Neuron (in vitro differentiated cells): ENCODE results near the gene BSDC1.
A peak's percentile ranks its signal among the peaks of the same experiment; 100 is the strongest.
"Not testable (repeated sequence)": the region's sequence is repeated elsewhere in the genome, so short reads cannot be mapped to it uniquely, and the experiment has no call there.

Experiments
- H2AFZ ChIP-seq: one replicate; pipeline ENCODE4 v1.6.1; 2013; ENCODE audit warnings: low read depth, mild to moderate bottlenecking, inconsistent platforms, low read length, moderate library complexity
- H3K27me3 ChIP-seq: one replicate; pipeline ENCODE4 v1.6.1; 2013; ENCODE audit warnings: low read length; ENCODE audit not compliant: insufficient read depth
- H3K36me3 ChIP-seq: one replicate; pipeline ENCODE4 v1.6.1; 2013; ENCODE audit warnings: low read length; ENCODE audit not compliant: insufficient read depth
- H3K4me1 ChIP-seq: one replicate; pipeline ENCODE4 v1.6.1; 2013; ENCODE audit warnings: low read length; ENCODE audit not compliant: insufficient read depth
- H3K4me3 ChIP-seq: 2 replicates; pipeline ENCODE4 v1.5.1; 2013; ENCODE audit warnings: mild to moderate bottlenecking, low read length, moderate library complexity
- H3K9me3 ChIP-seq: one replicate; pipeline ENCODE4 v1.6.1; 2013; ENCODE audit warnings: low read length

Gene BSDC1

GRCh38 chr1:32361674-32362473 is 32.4 kb downstream of the BSDC1 start:
- H3K27me3 ChIP-seq = no peaks in the 10 kb centered on the region
- no peak overlapping the region for H2AFZ ChIP-seq
- no peak overlapping the region for H3K4me3 ChIP-seq

DNA sequence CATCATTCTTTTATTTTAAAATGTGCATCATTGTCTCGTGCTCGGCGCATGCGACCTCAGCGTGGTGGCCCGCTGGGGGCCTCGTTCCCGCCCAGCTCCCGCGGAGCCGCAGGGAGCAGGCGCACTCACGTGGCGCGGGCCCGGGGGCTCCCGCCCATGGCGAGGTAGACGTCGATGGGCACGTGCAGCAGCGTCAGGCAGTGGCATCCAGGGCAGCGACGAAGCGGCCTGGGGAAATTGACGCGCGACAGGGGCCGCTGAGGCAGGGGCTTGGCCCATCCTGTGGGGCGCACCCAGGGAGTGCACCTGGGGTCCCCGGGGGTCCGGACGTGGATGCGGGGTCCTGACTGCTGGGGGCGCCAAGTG is 33.0 kb downstream of the BSDC1 start:
- Histone ChIP-seq H2AFZ (no peak overlapping the region), H3K4me3 (no peak overlapping the region), H3K9me3 (no peaks in the 10 kb centered on the region), H3K27me3 (no peaks in the 10 kb centered on the region), H3K36me3 (peaks cover 38% of the 10 kb centered on the region), H3K4me1 (no peaks in the 10 kb centered on the region)

More at GRCh38 chr1:32361674-32362473, 32.4 kb downstream of the BSDC1 start:
- H3K9me3 ChIP-seq = no peaks in the 10 kb centered on the region
- no peaks in the 10 kb centered on the region for H3K4me1 ChIP-seq
- peaks cover 44% of the 10 kb centered on the region for H3K36me3 ChIP-seq

GRCh38 chr1:32358435-32358834 is 35.8 kb downstream of the BSDC1 start:
- Histone ChIP-seq H3K36me3 (peaks cover 15% of the 10 kb centered on the region), H3K9me3 (no peaks in the 10 kb centered on the region), H3K27me3 (no peaks in the 10 kb centered on the region), H3K4me3 (no peak overlapping the region), H3K4me1 (peaks cover 6% of the 10 kb centered on the region), H2AFZ (no peak overlapping the region)

- no peak overlapping the region for H3K4me3 ChIP-seq
- H3K9me3 ChIP-seq = no peaks in the 10 kb centered on the region
- peaks cover 14% of the 10 kb centered on the region for H3K4me1 ChIP-seq
- peaks cover 9% of the 10 kb centered on the region for H3K36me3 ChIP-seq
- H3K27me3 ChIP-seq = no peaks in the 10 kb centered on the region
- H2AFZ ChIP-seq = no peak overlapping the region
These were observed 36.6 kb downstream of the BSDC1 start for GRCh38 chr1:32357614-32358013.

DNA sequence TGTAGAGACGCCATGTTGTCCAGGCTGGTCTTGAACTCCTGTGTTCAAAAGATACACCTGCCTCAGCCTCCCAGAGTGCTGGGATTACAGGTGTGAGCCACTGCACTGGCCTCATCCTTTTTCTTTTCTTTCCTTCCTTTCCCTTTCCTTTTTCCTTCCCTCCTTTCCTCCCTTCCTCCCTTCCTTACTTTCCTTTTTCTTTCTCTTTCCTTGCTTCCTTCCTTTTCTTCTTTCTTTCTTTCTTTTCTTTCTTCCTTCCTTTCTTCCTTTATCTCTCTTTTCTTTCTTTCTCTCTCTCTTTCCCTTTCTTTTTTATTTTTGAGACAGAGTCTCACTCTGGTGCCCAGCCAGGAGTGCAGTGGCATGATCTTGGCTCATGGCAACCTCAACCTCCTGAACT is 37.8 kb downstream of the BSDC1 start:
- Histone ChIP-seq H2AFZ (no peak overlapping the region), H3K4me3 (no peak overlapping the region), H3K4me1 (peaks cover 21% of the 10 kb centered on the region), H3K36me3 (peaks cover 8% of the 10 kb centered on the region), H3K27me3 (no peaks in the 10 kb centered on the region), H3K9me3 (no peaks in the 10 kb centered on the region)

DNA sequence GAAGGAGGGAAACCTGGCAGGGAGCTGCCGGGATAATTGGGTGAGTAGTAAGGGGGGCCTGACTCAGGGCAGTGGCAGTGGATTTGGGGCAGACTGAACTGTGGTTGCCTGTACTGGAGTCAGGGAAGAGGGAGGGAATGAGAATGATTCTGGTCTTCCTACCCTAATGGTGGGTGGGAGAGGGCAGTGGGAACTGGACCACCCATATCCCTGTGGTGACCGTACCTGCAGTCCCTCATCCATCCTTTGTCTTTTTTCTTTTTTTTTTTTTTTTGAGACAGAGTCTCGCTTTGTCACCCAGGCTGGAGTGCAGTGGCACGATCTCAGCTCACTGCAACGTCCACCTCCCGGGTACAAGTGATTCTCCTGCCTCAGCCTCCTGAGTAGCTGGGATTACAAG is 38.5 kb downstream of the BSDC1 start:
- H3K4me3 ChIP-seq, H3K27me3 ChIP-seq, H3K36me3 ChIP-seq, H2AFZ ChIP-seq, H3K9me3 ChIP-seq: not testable (repeated sequence)
- peaks cover 21% of the 10 kb centered on the region for H3K4me1 ChIP-seq

GRCh38 chr1:32353886-32354570 is 40.2 kb downstream of the BSDC1 start:
- H3K4me3 ChIP-seq = no peak overlapping the region

DNA sequence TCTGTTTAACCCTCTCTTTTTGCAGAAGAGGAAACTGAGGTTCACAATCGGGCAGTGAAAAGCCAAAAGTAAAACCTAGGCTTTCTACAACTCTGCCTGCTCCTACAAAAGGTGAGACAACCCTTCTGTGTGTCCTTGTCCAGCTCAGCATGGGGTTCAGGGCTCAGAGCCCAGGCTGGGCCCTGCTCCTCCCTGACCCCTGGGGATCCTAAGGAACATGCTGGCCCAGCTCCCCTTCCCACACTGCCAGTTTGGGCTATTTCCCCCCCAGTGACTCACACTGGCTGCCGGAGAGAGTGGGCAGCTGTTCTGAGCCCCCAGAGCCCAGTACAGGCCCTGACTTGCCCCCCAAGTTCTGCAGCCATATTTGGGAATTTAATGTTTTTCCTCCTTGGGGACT is 40.8 kb downstream of the BSDC1 start:
- H3K36me3 ChIP-seq = no peaks in the 10 kb centered on the region
- no peaks in the 10 kb centered on the region for H3K9me3 ChIP-seq
- no peak overlapping the region for H2AFZ ChIP-seq
- H3K4me3 ChIP-seq = no peak overlapping the region
- no peaks in the 10 kb centered on the region for H3K27me3 ChIP-seq
- H3K4me1 ChIP-seq = peaks cover 21% of the 10 kb centered on the region

More at GRCh38 chr1:32353886-32354570, 40.2 kb downstream of the BSDC1 start:
- Histone ChIP-seq H2AFZ (no peak overlapping the region), H3K27me3 (no peaks in the 10 kb centered on the region), H3K4me1 (peaks cover 21% of the 10 kb centered on the region), H3K36me3 (no peaks in the 10 kb centered on the region), H3K9me3 (no peaks in the 10 kb centered on the region)

DNA sequence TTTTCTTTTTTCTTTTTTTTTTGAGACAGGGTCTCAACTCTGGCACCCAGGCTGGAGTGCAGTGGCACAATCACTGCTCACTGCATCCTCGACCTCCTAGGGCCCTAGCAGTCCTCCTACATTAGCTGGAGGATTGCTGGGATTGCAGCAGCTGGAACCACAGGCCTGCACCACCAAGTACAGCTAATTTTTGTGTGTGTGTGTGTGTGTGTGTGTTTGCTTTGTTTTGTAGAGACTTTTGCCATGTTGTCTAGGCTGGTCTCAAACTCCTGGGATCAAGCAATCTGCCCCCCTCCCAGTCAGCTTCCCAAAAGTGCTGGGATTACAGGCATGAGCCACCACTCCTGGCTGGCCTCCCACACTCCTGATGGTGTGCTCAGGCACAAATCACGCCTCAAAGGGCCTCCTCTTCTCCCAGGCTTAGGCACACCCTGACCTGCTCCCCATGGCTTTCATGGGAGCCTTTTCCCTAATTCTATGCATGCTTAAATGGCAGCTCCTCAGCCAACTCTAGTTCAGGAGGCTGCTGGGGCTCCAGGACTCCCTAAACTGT is 41.3 kb downstream of the BSDC1 start:
- H3K9me3 ChIP-seq = no peaks in the 10 kb centered on the region
- H3K4me1 ChIP-seq = peaks cover 21% of the 10 kb centered on the region
- H2AFZ ChIP-seq = no peak overlapping the region
- H3K36me3 ChIP-seq = no peaks in the 10 kb centered on the region
- no peaks in the 10 kb centered on the region for H3K27me3 ChIP-seq
- H3K4me3 ChIP-seq = no peak overlapping the region

DNA sequence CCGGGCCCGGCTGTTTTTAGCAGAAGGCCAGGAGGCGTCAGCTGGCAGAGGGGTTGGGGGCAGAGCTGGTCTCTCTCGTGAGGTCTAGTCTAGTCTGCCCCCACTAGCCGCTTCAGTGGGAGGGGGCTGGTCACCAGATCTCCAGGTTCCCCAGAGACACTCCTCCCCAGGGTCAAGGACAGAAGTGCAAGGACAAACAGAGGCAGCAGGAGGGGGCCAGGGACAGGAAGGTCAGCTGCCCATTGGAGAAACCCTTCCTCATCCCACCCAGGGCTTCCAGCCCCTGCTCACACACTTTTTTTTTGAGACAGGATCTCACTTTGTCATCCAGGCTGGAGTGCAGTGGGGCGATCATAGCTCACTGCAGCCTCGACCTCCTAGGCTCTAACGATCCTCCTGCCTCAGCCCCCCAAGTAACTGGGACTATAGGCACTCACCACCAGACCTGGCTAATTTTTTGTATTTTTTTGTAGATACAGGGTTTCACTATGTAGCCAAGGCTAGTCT is 41.9 kb downstream of the BSDC1 start:
- Histone ChIP-seq H3K36me3 (no peaks in the 10 kb centered on the region), H3K4me1 (peaks cover 21% of the 10 kb centered on the region), H3K27me3 (no peaks in the 10 kb centered on the region), H3K9me3 (no peaks in the 10 kb centered on the region), H2AFZ (no peak overlapping the region), H3K4me3 (peak overlapping the region; percentile 70)

DNA sequence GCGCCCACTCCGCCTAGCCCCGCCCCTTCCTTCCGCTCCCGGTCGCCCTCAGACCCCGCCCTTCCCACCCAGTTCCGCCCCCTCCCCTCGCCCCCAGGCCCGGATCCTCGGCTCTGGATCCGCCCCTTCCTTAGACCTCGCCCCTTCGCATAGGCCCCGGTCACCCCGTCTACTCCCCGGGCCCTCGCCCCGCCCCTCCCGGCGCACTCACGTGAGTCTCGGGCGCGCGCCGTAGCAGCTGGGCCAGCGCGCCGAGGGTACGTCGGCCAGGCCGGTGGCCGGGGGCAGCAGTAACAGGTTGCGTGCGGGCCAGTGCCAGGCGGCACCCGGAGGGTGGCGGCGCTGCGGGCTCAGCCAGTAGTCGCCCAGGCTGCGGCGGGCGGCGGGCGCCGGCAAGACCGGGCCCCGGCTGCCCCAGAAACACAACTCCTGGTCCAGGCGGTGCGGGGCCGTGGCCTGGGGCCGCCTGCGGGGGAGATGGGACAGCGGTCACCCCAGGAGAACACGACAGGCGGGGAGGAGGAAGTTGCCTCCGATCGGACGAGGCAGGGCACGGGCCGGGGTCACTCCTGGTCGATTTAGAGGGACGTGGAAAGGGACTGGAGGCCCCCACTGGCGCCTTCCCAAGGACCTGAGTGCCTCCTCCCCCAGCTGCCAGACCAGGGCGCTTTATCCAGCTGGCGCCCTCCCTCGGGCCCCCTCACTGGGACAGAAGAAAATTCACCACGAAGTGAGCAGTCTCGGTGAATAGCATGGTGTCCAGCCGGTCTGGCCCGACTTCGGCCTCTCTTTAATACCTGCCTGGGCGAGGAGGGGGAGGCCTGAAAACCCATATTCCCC is 42.6 kb downstream of the BSDC1 start:
- Histone ChIP-seq H3K27me3 (no peaks in the 10 kb centered on the region), H3K36me3 (no peaks in the 10 kb centered on the region), H2AFZ (peak overlapping the region; percentile 74), H3K4me1 (peaks cover 21% of the 10 kb centered on the region), H3K9me3 (no peaks in the 10 kb centered on the region), H3K4me3 (peak overlapping the region; percentile 88)

GRCh38 chr1:32350785-32351398 is 43.3 kb downstream of the BSDC1 start:
- Histone ChIP-seq H3K4me3 (peak overlapping the region; percentile 88), H3K9me3 (no peaks in the 10 kb centered on the region), H3K4me1 (peaks cover 21% of the 10 kb centered on the region)

More at GRCh38 chr1:32350785-32351398, 43.3 kb downstream of the BSDC1 start:
- Histone ChIP-seq H3K36me3 (no peaks in the 10 kb centered on the region), H3K27me3 (no peaks in the 10 kb centered on the region), H2AFZ (peak overlapping the region; percentile 62)
